HG02943 (cell line): ENCODE data around the gene RPRD1B.

Experiments used
- ATAC-seq: cut with Tn5 transposase; IDR thresholded peaks from one replicate; pipeline ENCODE4 v1.9.1; 2021; ENCODE audit warnings: mild to moderate bottlenecking, low read depth, moderate library complexity; ENCODE audit not compliant: unreplicated experiment

The RPRD1B gene

GRCh38 chr20:38066969-38067716, 33.6 kb downstream of the RPRD1B start:
- no peak for ATAC-seq

DNA sequence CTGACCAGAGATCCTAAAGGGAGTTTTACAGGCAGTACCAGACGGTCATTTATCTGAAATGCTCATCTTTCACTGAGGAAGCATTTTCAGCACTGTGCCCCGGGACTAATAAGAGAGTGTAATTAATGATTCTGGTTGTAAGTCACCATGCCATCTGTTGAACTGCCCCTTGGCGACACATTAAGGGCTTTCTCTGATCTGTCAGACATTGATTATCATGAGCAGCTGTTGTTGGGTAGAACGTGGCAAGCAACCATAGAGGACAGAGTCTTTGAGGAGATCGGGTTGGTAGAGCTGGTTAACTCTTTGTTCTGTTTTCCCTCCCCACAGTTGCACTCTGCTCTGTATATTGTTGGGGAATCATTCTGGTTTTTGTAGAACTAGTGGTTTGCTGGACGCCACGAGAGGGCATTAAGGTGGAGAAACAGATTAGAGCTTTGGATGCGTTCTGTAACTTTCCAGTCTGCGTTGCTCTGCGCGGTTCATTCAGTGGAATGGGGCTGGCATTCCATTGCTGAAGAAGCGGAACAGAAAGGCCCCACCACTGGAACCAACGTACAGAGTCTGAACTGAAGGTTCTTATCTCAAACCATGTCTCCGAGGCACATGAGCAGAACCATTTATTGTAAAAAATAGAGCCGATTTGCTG, 34.3 kb downstream of the RPRD1B start:
- no peak for ATAC-seq

GRCh38 chr20:38072898-38073297, 39.4 kb downstream of the RPRD1B start:
- ATAC-seq, result no peak

DNA sequence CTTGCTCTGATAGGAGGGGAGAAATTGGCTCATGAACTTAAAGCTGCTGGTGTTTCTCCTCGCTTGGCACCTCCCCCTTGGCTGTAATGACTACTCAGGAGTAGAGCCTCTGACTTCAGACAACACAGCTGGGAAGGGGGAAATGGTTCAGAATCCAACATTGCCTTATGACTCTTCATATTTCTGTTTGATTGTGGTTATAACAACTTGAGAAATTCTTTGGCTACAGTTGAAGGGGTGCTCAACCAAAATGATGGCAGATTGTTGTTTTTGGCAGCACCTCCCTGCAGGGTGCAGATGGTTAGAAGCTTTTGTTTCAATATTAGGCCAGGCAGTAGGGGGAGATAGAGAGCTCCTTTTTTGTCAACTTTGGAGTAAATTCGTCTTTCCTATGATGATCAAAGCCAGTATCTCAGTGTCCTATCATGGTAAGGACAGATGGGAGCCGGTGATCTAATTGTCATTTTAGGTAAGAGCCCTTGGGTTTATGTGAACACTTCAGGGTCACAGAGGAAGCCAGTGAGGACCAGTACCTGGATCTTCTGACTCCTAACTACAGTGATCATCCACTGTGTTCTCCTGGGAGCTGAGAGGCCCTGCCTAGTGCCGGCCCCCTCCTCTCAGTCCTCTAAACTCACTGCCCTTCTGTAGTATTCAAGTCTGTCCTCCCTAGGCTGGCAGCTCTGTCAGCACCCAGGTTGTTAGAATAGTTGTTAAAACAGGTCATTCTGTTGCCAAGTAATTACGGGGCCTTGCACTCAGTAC, 39.9 kb downstream of the RPRD1B start:
- ATAC-seq, result no peak

DNA sequence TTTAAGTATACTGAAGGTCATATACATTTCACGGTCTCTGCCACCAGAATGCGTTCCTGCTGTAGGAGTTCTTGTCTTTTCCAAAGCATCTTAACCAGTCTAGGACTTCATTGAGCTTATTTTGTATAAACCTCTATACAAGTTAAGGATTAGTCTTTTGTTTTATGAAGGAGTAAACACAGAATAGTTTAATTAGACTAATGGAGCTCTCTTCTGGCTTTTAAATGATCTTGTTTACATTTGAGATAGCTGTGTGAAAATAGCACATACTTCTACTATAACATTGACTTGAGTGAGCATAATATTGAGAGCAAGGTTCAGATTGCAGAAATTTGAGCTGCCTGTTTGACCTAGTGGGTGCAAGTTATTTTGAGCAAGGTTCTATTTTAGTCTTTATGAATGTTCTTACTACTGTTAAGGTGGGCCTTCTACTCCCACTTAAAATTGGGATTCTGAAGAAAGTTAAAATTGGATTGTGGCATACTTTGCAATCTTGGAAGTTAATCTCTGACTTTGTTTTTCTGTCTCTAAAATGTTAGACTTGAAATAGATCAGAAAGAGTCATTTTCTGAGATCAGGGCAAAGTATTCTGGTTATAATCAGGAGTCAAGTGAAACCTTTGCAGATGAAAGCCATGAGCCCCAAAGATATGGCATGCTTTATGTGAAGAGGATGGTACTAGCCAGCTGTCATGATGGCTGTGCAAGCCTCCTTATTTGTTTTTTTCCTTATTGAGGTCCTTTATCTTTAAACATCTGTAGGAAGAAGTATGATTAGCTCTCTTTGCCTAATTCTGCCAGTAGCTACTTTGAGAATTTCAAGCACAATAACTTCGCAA, 41.8 kb downstream of the RPRD1B start:
- ATAC-seq, result no peak

GRCh38 chr20:38076548-38076947, 43.0 kb downstream of the RPRD1B start:
- no peak for ATAC-seq

- no peak for ATAC-seq
Observed at GRCh38 chr20:38078084-38078483, 44.5 kb downstream of the RPRD1B start.

DNA sequence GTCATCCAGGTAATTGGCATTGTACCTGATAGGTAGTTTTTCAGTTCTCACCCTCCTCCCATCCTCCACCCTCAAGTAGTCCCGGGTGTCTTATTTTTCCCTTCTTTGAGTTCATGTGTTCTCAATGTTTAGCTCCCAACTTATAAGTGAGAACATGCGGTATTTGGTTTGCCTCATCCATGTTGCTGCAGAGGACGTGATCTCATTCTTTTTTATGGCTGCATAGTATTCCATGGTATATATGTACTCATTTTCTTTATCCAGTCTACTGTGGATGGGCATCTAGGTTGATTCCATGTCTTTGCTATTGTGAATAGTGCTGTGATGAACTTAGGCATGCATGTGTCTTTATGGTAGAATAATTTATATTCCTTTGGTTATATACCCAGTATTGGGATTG, 45.8 kb downstream of the RPRD1B start:
- ATAC-seq, result no peak

DNA sequence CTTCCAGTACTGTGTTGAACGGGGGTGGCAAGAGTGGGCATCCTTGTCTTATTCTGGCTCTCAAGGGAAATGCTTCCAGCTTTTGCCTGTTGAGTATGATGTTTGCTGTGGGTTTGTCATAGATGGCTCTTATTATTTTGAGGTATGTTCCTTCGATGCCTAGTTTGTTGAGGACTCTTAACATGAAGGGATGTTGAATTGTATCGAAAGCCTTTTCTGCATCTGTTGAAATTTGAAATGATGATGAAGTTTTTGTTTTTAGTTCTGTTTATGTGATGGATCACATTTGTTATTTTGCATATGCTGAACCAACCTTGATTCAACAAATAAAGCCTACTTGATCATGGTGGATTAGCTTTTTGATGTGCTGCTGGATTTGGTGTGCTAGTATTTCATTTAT, 48.0 kb downstream of the RPRD1B start:
- no peak for ATAC-seq

GRCh38 chr20:38082894-38083293, 49.3 kb downstream of the RPRD1B start:
- ATAC-seq, result no peak

DNA sequence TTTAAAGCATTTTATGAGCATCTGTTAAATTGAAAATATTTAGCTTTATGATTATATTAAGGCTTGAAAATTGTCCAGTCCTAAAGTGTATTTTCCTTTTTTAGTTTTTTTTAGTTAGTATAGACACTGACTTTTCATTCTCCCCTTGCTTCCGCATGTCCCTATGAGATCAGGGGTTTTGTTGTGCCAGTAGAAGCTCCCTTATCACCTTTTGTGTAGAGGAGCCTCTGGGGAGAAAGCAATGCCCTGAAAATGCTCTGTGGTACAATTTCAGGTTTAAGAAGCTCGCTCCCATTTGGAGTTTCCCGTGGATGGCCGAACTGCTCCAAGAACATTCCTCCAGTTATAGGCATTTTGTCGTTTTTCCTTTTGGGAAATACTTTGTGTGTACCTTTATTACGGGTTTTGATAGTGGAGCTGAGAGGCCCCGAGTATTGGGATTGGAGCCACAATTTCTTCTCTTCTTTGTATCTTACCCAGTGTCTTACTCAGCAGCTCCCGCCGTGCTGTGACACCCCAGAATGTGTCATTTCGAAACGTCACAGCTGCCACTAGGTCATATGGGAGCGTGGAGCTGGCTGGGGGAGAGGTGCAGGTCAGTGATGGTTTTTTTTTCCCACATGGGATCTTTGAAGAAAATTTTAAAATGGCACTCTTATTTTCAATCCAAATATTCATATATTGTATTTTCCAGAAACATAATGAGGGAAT, 49.9 kb downstream of the RPRD1B start:
- ATAC-seq, result no peak

GRCh38 chr20:38084425-38084951, 50.9 kb downstream of the RPRD1B start:
- no peak for ATAC-seq

DNA sequence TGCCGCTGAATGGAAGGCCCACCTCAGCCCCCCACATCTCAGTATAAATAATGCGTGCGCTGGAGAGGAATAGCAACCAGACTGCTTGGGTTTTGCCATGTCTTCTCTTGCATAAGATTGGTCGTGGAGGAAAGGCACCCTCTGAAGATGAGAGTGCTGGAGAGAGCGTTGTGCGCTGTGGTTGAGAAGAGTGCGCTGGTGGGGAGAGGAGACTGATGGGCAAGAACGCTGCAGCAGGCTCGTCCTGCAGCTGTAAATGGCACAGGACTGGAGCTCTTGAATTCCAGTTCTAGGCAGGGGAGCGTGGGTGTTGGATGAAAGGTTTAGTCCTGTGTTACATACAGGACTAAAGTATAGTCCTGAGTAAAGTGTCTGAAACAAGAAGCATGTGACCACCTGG, 51.5 kb downstream of the RPRD1B start:
- ATAC-seq, result no peak

GRCh38 chr20:38089500-38089899, 56.0 kb downstream of the RPRD1B start:
- ATAC-seq, result no peak

- no peak for ATAC-seq
Observed at GRCh38 chr20:38090061-38090460, 56.5 kb downstream of the RPRD1B start.

- no peak for ATAC-seq
Observed at GRCh38 chr20:38091441-38092216, 58.1 kb downstream of the RPRD1B start.

DNA sequence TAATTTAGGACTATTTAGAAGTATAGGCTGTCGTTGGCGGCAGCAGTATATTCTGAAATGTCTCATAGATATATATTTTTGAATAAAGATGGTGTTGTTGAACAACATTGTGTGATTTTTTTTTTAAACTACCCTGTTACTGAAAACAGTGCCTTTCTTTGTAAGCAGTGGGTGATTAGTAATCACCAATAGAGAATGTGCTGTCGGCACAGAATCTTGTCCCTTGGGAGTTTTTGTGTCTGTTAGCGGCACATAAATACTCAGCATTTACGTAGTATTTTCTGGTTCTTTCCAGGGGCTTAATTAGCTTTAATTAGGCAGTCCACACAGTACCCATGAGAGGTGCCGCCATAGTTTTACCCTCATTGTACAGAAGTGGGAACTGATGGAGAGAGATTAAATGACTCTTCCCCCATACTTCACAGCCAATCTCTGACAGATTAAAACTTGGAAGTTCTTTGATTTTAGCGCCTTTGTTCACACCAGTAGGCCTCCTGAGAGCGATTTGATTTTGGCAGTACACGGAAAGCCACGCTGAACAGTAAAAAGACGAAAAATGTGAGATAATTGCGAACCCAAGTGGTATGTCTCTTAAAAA, 58.8 kb downstream of the RPRD1B start:
- no peak for ATAC-seq

DNA sequence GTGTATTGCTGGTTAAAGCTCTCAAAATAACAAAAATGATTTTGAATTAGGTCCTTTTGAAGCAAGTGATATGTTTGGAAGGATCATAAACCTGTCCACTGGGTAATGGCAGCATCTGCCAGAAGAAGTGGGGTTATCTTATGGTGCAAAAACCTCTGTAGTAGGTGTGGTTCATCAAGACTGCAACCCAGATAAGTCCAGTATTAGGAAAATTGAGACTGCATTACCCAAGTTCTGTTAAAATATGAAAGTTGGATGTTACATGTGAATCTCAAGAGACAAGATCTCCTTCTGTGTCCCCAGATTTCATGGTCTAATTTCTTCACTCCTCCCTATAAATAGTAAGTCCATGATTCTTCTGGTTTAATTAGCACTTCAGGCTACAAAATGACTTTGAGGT, 59.4 kb downstream of the RPRD1B start:
- no peak for ATAC-seq

DNA sequence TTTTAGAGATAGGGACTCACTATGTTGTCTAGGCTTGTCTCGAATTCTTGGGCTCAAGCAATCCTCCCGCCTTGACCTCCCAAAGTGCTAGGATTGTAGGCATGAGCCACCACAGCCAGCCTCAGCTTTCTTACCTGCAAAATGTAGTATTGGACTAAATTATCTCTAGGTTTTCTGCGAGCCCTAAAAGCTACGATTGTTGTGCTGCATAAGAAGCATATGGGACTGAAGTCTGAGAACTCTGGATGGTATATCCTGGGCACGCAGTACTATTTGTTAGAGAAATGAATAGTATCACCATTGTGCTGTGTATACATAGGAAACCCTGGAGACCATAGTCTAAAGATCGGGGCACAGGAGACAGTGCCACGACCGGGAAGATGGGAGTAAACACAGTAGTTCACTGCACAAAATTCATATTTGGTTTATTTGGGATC, 60.1 kb downstream of the RPRD1B start:
- ATAC-seq, result no peak
